RCC 7860 (cell line): ENCODE results near the gene C2orf81.
A peak's percentile ranks its signal among the peaks of the same experiment; 100 is the strongest.
"Not testable (repeated sequence)": the region's sequence is repeated elsewhere in the genome, so short reads cannot be mapped to it uniquely, and the experiment has no call there.

Experiments used
- DNase-seq: peaks from one replicate; pipeline ENCODE4 v3.0.0-alpha.2; 2015; ENCODE audit warnings: low spot score
- FAIRE-seq: peaks from 2 replicates; lab custom pipeline; 2012; peaks lifted over from hg19 to GRCh38; lab: Jason Lieb, UNC

The C2orf81 gene

GRCh38 chr2:74421221-74421870 lies at the start of gene C2orf81, which contains the start of gene WDR54:
Gene C2orf81 (minus strand): TSS chr2:74421619. CDS start chr2:74421560, 59 bp downstream.
Gene WDR54 (plus strand): TSS chr2:74421730. CDS start chr2:74422154, 424 bp downstream.
- FAIRE-seq (no peak), DNase-seq (peak; percentile 82)

GRCh38 chr2:74470742-74471141 lies 49.3 kb upstream of the C2orf81 start:
- DNase-seq, FAIRE-seq: not testable (repeated sequence)

GRCh38 chr2:74464406-74464805 lies 43.0 kb upstream of the C2orf81 start:
- FAIRE-seq (no peak), DNase-seq (no peak)

- FAIRE-seq: no peak
- no peak for DNase-seq
Measured at GRCh38 chr2:74462786-74463105, 41.3 kb upstream of the C2orf81 start.

- FAIRE-seq: no peak
Measured at GRCh38 chr2:74462054-74462785, 40.8 kb upstream of the C2orf81 start.

GRCh38 chr2:74461187-74462053 lies 40.0 kb upstream of the C2orf81 start:
- DNase-seq: no peak

More at GRCh38 chr2:74462054-74462785, 40.8 kb upstream of the C2orf81 start:
- DNase-seq: no peak

GRCh38 chr2:74460187-74460586 lies 38.8 kb upstream of the C2orf81 start:
- not testable (repeated sequence) for DNase-seq, FAIRE-seq

More at GRCh38 chr2:74461187-74462053, 40.0 kb upstream of the C2orf81 start:
- no peak for FAIRE-seq

GRCh38 chr2:74459503-74460118 lies 38.2 kb upstream of the C2orf81 start:
- not testable (repeated sequence) for DNase-seq, FAIRE-seq

- DNase-seq: no peak
- no peak for FAIRE-seq
Measured at GRCh38 chr2:74458938-74459363, 37.5 kb upstream of the C2orf81 start.

- DNase-seq (peak; percentile 100), FAIRE-seq (peak; percentile 96)
Measured at GRCh38 chr2:74458132-74458937, 36.9 kb upstream of the C2orf81 start, which contains the start of gene WBP1. Gene WBP1 (plus strand): TSS chr2:74458438. CDS start chr2:74458603, 165 bp downstream.

- no peak for FAIRE-seq
- DNase-seq: no peak
Measured at GRCh38 chr2:74457549-74458131, 36.2 kb upstream of the C2orf81 start.

- DNase-seq (peak; percentile 31), FAIRE-seq (no peak)
Measured at GRCh38 chr2:74457129-74457548, 35.7 kb upstream of the C2orf81 start.

GRCh38 chr2:74454654-74455511 lies 33.5 kb upstream of the C2orf81 start, which contains the start of gene INO80B:
Gene INO80B (plus strand): TSS chr2:74455087. CDS start chr2:74455117, 30 bp downstream.
- FAIRE-seq (peak; percentile 90), DNase-seq (peak; percentile 96)

- FAIRE-seq (no peak), DNase-seq (no peak)
Measured at GRCh38 chr2:74450570-74451190, 29.3 kb upstream of the C2orf81 start.

GRCh38 chr2:74448771-74449170 lies 27.4 kb upstream of the C2orf81 start:
- FAIRE-seq: no peak
- no peak for DNase-seq

- DNase-seq: no peak
- no peak for FAIRE-seq
Measured at GRCh38 chr2:74447230-74447999, 26.0 kb upstream of the C2orf81 start.
